GM23338 (cell line): ENCODE measurements around the gene DCBLD1. TPM values are rescaled to one million over a fixed set of nuclear protein-coding genes. Genes with fewer than 3 reads are reported as not detected.

ENCODE experiments used
- ATAC-seq: fragments of 200-7000 bp; cut with Tn5 transposase; 3 replicates; pipeline ENCODE4 v1.9.1; 2020
- DNase-seq: peaks from one replicate; pipeline ENCODE4 v3.0.0-alpha.2; 2015; ENCODE audit warnings: low spot score
- H2AFZ ChIP-seq: fragments of 200-600 bp; sonication (generic); 2 replicates; pipeline ENCODE4 v1.8.0; 2016; ENCODE audit warnings: antibody characterized with exemption, mild to moderate bottlenecking, moderate library complexity
- H3F3A ChIP-seq: fragments of 200-600 bp; sonication (generic); replicated peaks from 2 replicates; pipeline ENCODE4 v1.8.0; 2017; ENCODE audit warnings: antibody characterized with exemption, mixed run types, low read depth
- H3K27ac ChIP-seq: fragments of 200-600 bp; sonication (generic); 2 replicates; pipeline ENCODE4 v1.6.1; 2016; ENCODE audit warnings: low read depth
- H3K27me3 ChIP-seq: fragments of 200-600 bp; sonication (generic); 2 replicates; pipeline ENCODE4 v1.8.0; 2016; ENCODE audit warnings: mild to moderate bottlenecking, mixed run types, moderate library complexity; ENCODE audit not compliant: insufficient read depth
- H3K36me3 ChIP-seq: fragments of 200-600 bp; sonication (generic); 2 replicates; pipeline ENCODE4 v1.8.0; 2016; ENCODE audit warnings: mild to moderate bottlenecking; ENCODE audit not compliant: insufficient read depth
- H3K4me1 ChIP-seq: fragments of 200-600 bp; sonication (generic); 2 replicates; pipeline ENCODE4 v1.8.0; 2016; ENCODE audit warnings: mild to moderate bottlenecking, moderate library complexity; ENCODE audit not compliant: insufficient read depth
- H3K4me2 ChIP-seq: fragments of 200-600 bp; sonication (generic); 2 replicates; pipeline ENCODE4 v1.7.1; 2017; ENCODE audit warnings: mixed run types
- H3K4me3 ChIP-seq: fragments of 200-600 bp; sonication (generic); 2 replicates; pipeline ENCODE4 v1.6.1; 2016; ENCODE audit warnings: mixed run types
- H3K79me2 ChIP-seq: fragments of 200-600 bp; sonication (generic); replicated peaks from 2 replicates; pipeline ENCODE4 v1.8.0; 2017; ENCODE audit warnings: mild to moderate bottlenecking; ENCODE audit not compliant: insufficient read depth
- H3K9me2 ChIP-seq: fragments of 200-600 bp; sonication (generic); 2 replicates; pipeline ENCODE4 v1.8.0; 2017; ENCODE audit not compliant: insufficient read depth
- H4K20me1 ChIP-seq: fragments of 200-600 bp; sonication (generic); replicated peaks from 2 replicates; pipeline ENCODE4 v1.8.0; 2017; ENCODE audit warnings: mild to moderate bottlenecking; ENCODE audit not compliant: insufficient read depth
- H3K27ac Mint-ChIP-seq: 2 replicates; pipeline ENCODE4 v1.8.0; 2020; ENCODE audit warnings: inconsistent platforms, mild to moderate bottlenecking, moderate library complexity, mixed read lengths
- H3K27me3 Mint-ChIP-seq: 3 replicates; pipeline ENCODE4 v1.8.0; 2022; ENCODE audit warnings: low read depth, mild to moderate bottlenecking, moderate library complexity, mixed read lengths, inconsistent platforms; ENCODE audit not compliant: insufficient read depth, poor library complexity
- H3K36me3 Mint-ChIP-seq: 3 replicates; pipeline ENCODE4 v1.8.0; 2021; ENCODE audit warnings: low read depth, mild to moderate bottlenecking, inconsistent platforms, moderate library complexity, mixed read lengths
- H3K4me1 Mint-ChIP-seq: 3 replicates; pipeline ENCODE4 v1.8.0; 2020; ENCODE audit warnings: mild to moderate bottlenecking, inconsistent platforms, mixed read lengths
- H3K4me3 Mint-ChIP-seq: 3 replicates; pipeline ENCODE4 v1.8.0; 2021; ENCODE audit warnings: moderate library complexity, mild to moderate bottlenecking, inconsistent platforms, mixed read lengths
- H3K9me3 Mint-ChIP-seq: 3 replicates; pipeline ENCODE4 v1.8.0; 2020; ENCODE audit warnings: moderate library complexity, mild to moderate bottlenecking, inconsistent platforms, mixed read lengths
- CREB1 ChIP-seq: fragments of 250-450 bp; sonication (Bioruptor Pico); IDR thresholded peaks from 2 replicates; pipeline ENCODE4 v1.5.0; 2020; ENCODE audit warnings: low read depth, mild to moderate bottlenecking, moderate library complexity
- ZNF462 ChIP-seq: fragments of 250-450 bp; sonication (Bioruptor Pico); IDR thresholded peaks from 2 replicates; pipeline ENCODE4 v1.5.0; 2020; ENCODE audit warnings: mild to moderate bottlenecking, moderate library complexity
- long read RNA-seq: library from polyadenylated mRNA; unstranded; transcript quantifications from one replicate; pipeline ENCODE4 v2.0.0, GENCODE V29; 2020; ENCODE audit not compliant: unreplicated experiment
- polyA plus RNA-seq: library from polyadenylated mRNA; unstranded; fragments of >200 nt; fragmentation: Nextera tagmentation; extraction: Ambion mirVana; gene quantifications from 2 replicates; pipeline ENCODE4 v1.2.1, GENCODE V29; 2016
- total RNA-seq: library from RNA; depleted of rRNA; stranded (reverse); fragments of >200 nt; shearing (Covaris generic); gene quantifications from 2 replicates; pipeline ENCODE4 v1.2.3, GENCODE V29; 2014; rRNA removed

DCBLD1 gene
- total RNA-seq (7.6 and 25.7 TPM in 2 replicates), polyA plus RNA-seq (3.2 and 4.2 TPM in 2 replicates)
- long read RNA-seq, partial matches to known transcripts, result 4 of 5 reads
- long read RNA-seq, other reads (novel, unspliced or antisense), result 1 of 5 reads

GRCh38 chr6:117482240-117483003 is at the start of gene DCBLD1:
DCBLD1 (plus strand) TSS chr6:117482674; CDS start chr6:117482782, 108 bp downstream.
- Histone ChIP-seq H2AFZ (peak within 1 kb of the TSS; percentile 96), H3K79me2 (no peaks in the 10 kb centered on the region; the same call in 1 of the 2 replicates), H3K4me2 (peak within 1 kb of the TSS; percentile 91), H3K9me2 (no peaks in the 10 kb centered on the region), H4K20me1 (0 out of 2 replicates have a peak, but pooled peaks cover 3% of the 10 kb centered on the region), H3K36me3 (no peaks in the 10 kb centered on the region), H3K4me3 (peak within 1 kb of the TSS; percentile 85), H3K4me1 (peaks cover 35% of the 10 kb centered on the region), H3F3A (peaks cover 7% of the 10 kb centered on the region), H3K27me3 (peaks cover 44% of the 10 kb centered on the region), H3K27ac (no peak within 1 kb of the TSS)
- Mint-ChIP-seq H3K27me3 (peaks cover 24% of the 10 kb centered on the region), H3K36me3 (peaks cover 11% of the 10 kb centered on the region), H3K4me1 (peaks cover 38% of the 10 kb centered on the region), H3K4me3 (peak within 1 kb of the TSS; percentile 88), H3K9me3 (peaks cover 4% of the 10 kb centered on the region; the same call in 2 of the 3 replicates), H3K27ac (peak within 1 kb of the TSS; percentile 36; the same call in 1 of the 2 replicates)
- TF ChIP-seq CREB1 (CRISPR knock-in tag), result peak; percentile 46
- TF ChIP-seq ZNF462 (CRISPR knock-in tag), result no peak
- peak; percentile 75 for ATAC-seq
- peak; percentile 86 for DNase-seq
